Left ventricle myocardium inferior (tissue), 1 donor: ENCODE data around the gene ATP1A4. TPM values are rescaled to one million over a fixed set of nuclear protein-coding genes. Genes with fewer than 3 reads are reported as not detected.
A peak's percentile ranks its signal among the peaks of the same experiment; 100 is the strongest.

ENCODE experiments used
- DNase-seq: peaks from one replicate; pipeline ENCODE4 v3.0.0-alpha.2; 2020
- H3K27ac ChIP-seq: fragments of 200-600 bp; replicated peaks from 2 replicates; pipeline ENCODE4 v1.8.0; 2021
- H3K27me3 ChIP-seq: fragments of 200-600 bp; 2 replicates; pipeline ENCODE4 v1.8.0; 2021; ENCODE audit warnings: low read depth
- H3K36me3 ChIP-seq: fragments of 200-600 bp; 2 replicates; pipeline ENCODE4 v1.8.0; 2021
- H3K4me1 ChIP-seq: fragments of 200-600 bp; 2 replicates; pipeline ENCODE4 v1.8.0; 2021
- H3K4me3 ChIP-seq: fragments of 200-600 bp; 2 replicates; pipeline ENCODE4 v1.8.0; 2021; ENCODE audit warnings: mild to moderate bottlenecking, moderate library complexity
- H3K9me3 ChIP-seq: fragments of 200-600 bp; replicated peaks from 2 replicates; pipeline ENCODE4 v1.8.0; 2021
- CTCF ChIP-seq: fragments of 200-600 bp; IDR thresholded peaks from 2 replicates; pipeline ENCODE4 v1.8.0; 2021; ENCODE audit warnings: antibody characterized with exemption, mild to moderate bottlenecking, borderline replicate concordance
- intact Hi-C: fragments of 100-400 bp; cut with micrococcal nuclease; formaldehyde crosslinking; loops from one replicate; pipeline ENCODE4 v1.11.0; 2022
- total RNA-seq: library from RNA; stranded (reverse); fragmentation: NEBNext Ultra II Directional; extraction: Animal tissue kit (Norgen Biotek cat#: 25700); gene quantifications from one replicate; pipeline ENCODE4 v1.2.1, GENCODE V29; 2021
- donor health status: DM: no; HTN: yes; CAD: no; lungs with severe emphysema.

ATP1A4 gene
- total RNA-seq, 1 donor from 2014 or later = 0.11 TPM

- TF ChIP-seq CTCF = no peak
- no peak for DNase-seq
- Histone ChIP-seq H3K36me3 (no peaks in the 10 kb centered on the region), H3K27me3 (no peaks in the 10 kb centered on the region), H3K9me3 (no peaks in the 10 kb centered on the region), H3K27ac (no peak overlapping the region), H3K4me3 (no peak overlapping the region), H3K4me1 (peaks cover 27% of the 10 kb centered on the region)
- intact Hi-C loops = no loop called here
Observed at GRCh38 chr1:160186729-160187128, 35.3 kb downstream of the ATP1A4 start.

DNA sequence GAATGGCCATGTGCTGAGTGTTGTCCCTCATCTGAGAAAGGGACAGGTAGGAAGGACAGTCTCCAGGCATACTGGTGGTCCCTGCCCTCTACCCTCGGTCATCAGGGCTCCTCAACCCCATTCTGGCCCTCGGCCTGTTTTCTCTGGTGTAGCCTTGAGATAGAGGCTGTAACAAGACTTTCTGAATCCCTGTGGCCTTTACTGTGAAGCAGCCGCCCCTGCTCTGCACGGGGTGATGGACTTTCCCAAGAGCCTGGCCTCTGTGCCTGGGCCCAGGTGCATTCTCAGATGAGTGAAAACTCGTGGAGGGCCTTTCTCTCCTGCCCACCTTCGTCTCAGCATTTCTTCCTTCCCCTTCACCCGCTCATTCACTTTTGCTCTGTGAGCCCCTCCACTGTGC, 36.0 kb downstream of the ATP1A4 start:
- H3K4me3 ChIP-seq = no peak overlapping the region
- no peaks in the 10 kb centered on the region for H3K36me3 ChIP-seq
- H3K27me3 ChIP-seq = no peaks in the 10 kb centered on the region
- peaks cover 30% of the 10 kb centered on the region for H3K4me1 ChIP-seq
- no peak for TF ChIP-seq CTCF
- H3K9me3 ChIP-seq = no peaks in the 10 kb centered on the region
- no peak for DNase-seq
- no peak overlapping the region for H3K27ac ChIP-seq
- intact Hi-C loops = no loop called here

DNA sequence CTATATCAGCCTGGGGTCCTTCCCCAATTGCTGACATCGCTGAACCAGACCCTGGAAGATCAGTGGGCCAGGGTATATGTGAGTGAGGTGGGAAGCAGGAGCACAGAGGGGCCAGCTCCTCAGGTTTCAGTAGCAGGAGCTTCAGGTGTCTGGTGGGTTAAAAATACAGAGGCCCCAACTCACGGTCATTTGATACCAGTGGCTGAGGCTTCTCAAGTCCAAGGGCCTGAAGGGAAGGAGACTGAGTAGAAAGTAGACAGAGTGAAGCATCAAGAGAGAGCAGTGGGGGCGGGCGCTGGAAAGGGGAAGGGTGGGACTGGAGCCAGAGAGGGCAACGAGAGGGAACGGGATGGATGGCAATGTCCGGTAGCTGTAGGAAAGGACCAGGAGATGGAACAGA, 36.9 kb downstream of the ATP1A4 start:
- no peak overlapping the region for H3K4me3 ChIP-seq
- no peaks in the 10 kb centered on the region for H3K9me3 ChIP-seq
- no peak overlapping the region for H3K27ac ChIP-seq
- peaks cover 37% of the 10 kb centered on the region for H3K4me1 ChIP-seq
- intact Hi-C loops = no loop called here
- DNase-seq = no peak
- no peak for TF ChIP-seq CTCF
- no peaks in the 10 kb centered on the region for H3K27me3 ChIP-seq
- H3K36me3 ChIP-seq = no peaks in the 10 kb centered on the region

- H3K9me3 ChIP-seq = no peaks in the 10 kb centered on the region
- peak; percentile 51 for DNase-seq
- H3K27ac ChIP-seq = peak within 1 kb of the TSS; percentile 40
- no peak for TF ChIP-seq CTCF
- peaks cover 42% of the 10 kb centered on the region for H3K4me1 ChIP-seq
- H3K4me3 ChIP-seq = peak within 1 kb of the TSS; percentile 38
- intact Hi-C loops = loop anchor here (10.0 kb wide), 1 partner anchor 65 kb away; no protein-coding TSS in a partner anchor
- H3K36me3 ChIP-seq = no peaks in the 10 kb centered on the region
- H3K27me3 ChIP-seq = no peaks in the 10 kb centered on the region
Observed at GRCh38 chr1:160189649-160190625, 38.5 kb downstream of the ATP1A4 start, which contains the start of gene CASQ1. Gene CASQ1 (plus strand): TSS chr1:160190575. CDS start chr1:160190752, 177 bp downstream.

- H3K27ac ChIP-seq = no peak overlapping the region
Observed at GRCh38 chr1:160191756-160192155, 40.4 kb downstream of the ATP1A4 start.

More at GRCh38 chr1:160191756-160192155, 40.4 kb downstream of the ATP1A4 start:
- DNase-seq = no peak
- peaks cover 42% of the 10 kb centered on the region for H3K4me1 ChIP-seq
- H3K4me3 ChIP-seq = no peak overlapping the region
- intact Hi-C loops = loop anchor here (10.0 kb wide), 1 partner anchor 63 kb away; no protein-coding TSS in a partner anchor
- H3K36me3 ChIP-seq = no peaks in the 10 kb centered on the region
- H3K9me3 ChIP-seq = no peaks in the 10 kb centered on the region
- no peaks in the 10 kb centered on the region for H3K27me3 ChIP-seq
- no peak for TF ChIP-seq CTCF
